Trophoblast cell (in vitro differentiated cells and primary cell): ENCODE results near the gene EPHB2.

ENCODE experiments used
- DNase-seq, 2 donors: peaks; one replicate each; pipeline ENCODE4 v3.0.0-alpha.2; 2016
- H2AFZ ChIP-seq: 2 replicates; pipeline ENCODE4 v1.6.1; 2013; ENCODE audit warnings: low read length, moderate library complexity, mild to moderate bottlenecking; ENCODE audit not compliant: insufficient read depth, poor library complexity
- H2AK5ac ChIP-seq: 2 replicates; pipeline ENCODE4 v1.6.1; 2013; ENCODE audit warnings: mild to moderate bottlenecking, low read length
- H2BK120ac ChIP-seq: 2 replicates; pipeline ENCODE4 v1.6.1; 2013; ENCODE audit warnings: low read length, mild to moderate bottlenecking, moderate library complexity; ENCODE audit not compliant: insufficient read depth, poor library complexity
- H2BK12ac ChIP-seq: 2 replicates; pipeline ENCODE4 v1.6.1; 2013; ENCODE audit warnings: mild to moderate bottlenecking, low read length, moderate library complexity
- H2BK5ac ChIP-seq: 2 replicates; pipeline ENCODE4 v1.6.1; 2013; ENCODE audit warnings: low read length, low read depth, moderate library complexity, mild to moderate bottlenecking; ENCODE audit not compliant: poor library complexity
- H3K14ac ChIP-seq: 2 replicates; pipeline ENCODE4 v1.6.1; 2013; ENCODE audit warnings: mild to moderate bottlenecking, low read length
- H3K18ac ChIP-seq: 2 replicates; pipeline ENCODE4 v1.6.1; 2013; ENCODE audit warnings: mild to moderate bottlenecking, low read length
- H3K23ac ChIP-seq: 2 replicates; pipeline ENCODE4 v1.6.1; 2013; ENCODE audit warnings: low read length
- H3K27ac ChIP-seq: 2 replicates; pipeline ENCODE4 v1.5.1; 2013; ENCODE audit warnings: low read depth, mild to moderate bottlenecking, inconsistent platforms, low read length, moderate library complexity
- H3K27me3 ChIP-seq: 2 replicates; pipeline ENCODE4 v1.6.1; 2013; ENCODE audit warnings: inconsistent platforms, mild to moderate bottlenecking, low read length, moderate library complexity; ENCODE audit not compliant: insufficient read depth
- H3K36me3 ChIP-seq, 2 experiments: 1 replicate in 1 of 2; 2 replicates in 1 of 2; pipeline ENCODE4 v1.6.1; 2013; ENCODE audit warnings: low read length in 2 of 2, mild to moderate bottlenecking in 2 of 2, moderate library complexity in 1 of 2; ENCODE audit not compliant: insufficient read depth in 2 of 2, control insufficient read depth in 1 of 2
- H3K4ac ChIP-seq: 2 replicates; pipeline ENCODE4 v1.6.1; 2013; ENCODE audit warnings: low read depth, mild to moderate bottlenecking, low read length, moderate library complexity
- H3K4me1 ChIP-seq, 2 experiments: 1 replicate in 1 of 2; 2 replicates in 1 of 2; pipeline ENCODE4 v1.6.1; 2013; ENCODE audit warnings: low read length in 2 of 2, mild to moderate bottlenecking in 2 of 2, moderate library complexity in 1 of 2; ENCODE audit not compliant: insufficient read depth in 2 of 2, control insufficient read depth in 1 of 2
- H3K4me2 ChIP-seq: 2 replicates; pipeline ENCODE4 v1.6.1; 2013; ENCODE audit warnings: inconsistent platforms, mild to moderate bottlenecking, low read length, moderate library complexity
- H3K4me3 ChIP-seq: 2 replicates; pipeline ENCODE4 v1.5.1; 2013; ENCODE audit warnings: mild to moderate bottlenecking, low read depth, low read length, inconsistent platforms
- H3K79me1 ChIP-seq: one replicate; pipeline ENCODE4 v1.6.1; 2013; ENCODE audit warnings: low read length
- H3K79me2 ChIP-seq: 2 replicates; pipeline ENCODE4 v1.6.1; 2013; ENCODE audit warnings: low read length, mild to moderate bottlenecking; ENCODE audit not compliant: control insufficient read depth, insufficient read depth, poor library complexity
- H3K9ac ChIP-seq: 2 replicates; pipeline ENCODE4 v1.6.1; 2013; ENCODE audit warnings: mild to moderate bottlenecking, low read length
- H3K9me3 ChIP-seq: 2 replicates; pipeline ENCODE4 v1.6.1; 2013; ENCODE audit warnings: low read depth, mild to moderate bottlenecking, control low read depth, inconsistent platforms, low read length; ENCODE audit not compliant: insufficient read depth
- H4K12ac ChIP-seq: 2 replicates; pipeline ENCODE4 v1.6.1; 2013; ENCODE audit warnings: low read depth, mild to moderate bottlenecking, low read length, moderate library complexity
- H4K8ac ChIP-seq: 2 replicates; pipeline ENCODE4 v1.6.1; 2013; ENCODE audit warnings: low read depth, mild to moderate bottlenecking, low read length, moderate library complexity
- H4K91ac ChIP-seq: one replicate; pipeline ENCODE4 v1.6.1; 2013; ENCODE audit warnings: low read depth, mild to moderate bottlenecking, low read length, moderate library complexity
- WGBS: extraction: QIAGEN DNeasy Blood & Tissue Kit; methylation state at CpG from one replicate; pipeline ENCODE4 v1.1.7; 2013; ENCODE audit warnings: missing lambda C conversion rate; ENCODE audit not compliant: insufficient read length, insufficient coverage; ENCODE audit errors: extremely low coverage; 5-methylcytosine and 5-hydroxymethylcytosine counted together

EPHB2 gene

DNA sequence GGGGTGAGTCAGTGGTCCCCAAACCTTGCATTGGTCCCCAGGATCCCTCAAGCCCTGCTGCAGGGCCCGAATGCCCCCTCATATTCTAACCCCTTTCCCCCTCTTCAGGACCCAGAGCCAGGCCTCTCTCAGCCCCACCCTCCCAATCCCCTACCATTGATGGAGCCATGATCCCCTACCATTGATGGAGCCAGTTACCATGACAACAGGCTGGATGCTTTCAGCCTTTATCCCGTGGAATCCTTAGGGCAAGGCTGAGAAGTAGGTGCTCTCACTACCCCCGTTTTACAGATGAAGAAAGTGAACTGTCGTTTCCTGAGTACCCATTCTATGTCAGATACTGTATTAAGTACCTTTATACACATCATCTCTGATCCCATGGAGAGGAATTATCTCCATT is 70.8 kb downstream of the EPHB2 start:
- H3K4ac ChIP-seq: no peak overlapping the region
- H3K14ac ChIP-seq: no peak overlapping the region
- H3K9ac ChIP-seq: no peak overlapping the region
- no peaks in the 10 kb centered on the region for H3K36me3 ChIP-seq
- no peak overlapping the region for H2BK5ac ChIP-seq
- H2AK5ac ChIP-seq: no peak overlapping the region
- no CpG with 5 or more reads among the region's 4 CpGs for WGBS
- H3K18ac ChIP-seq: no peak overlapping the region
- no peaks in the 10 kb centered on the region for H3K27me3 ChIP-seq
- no peak overlapping the region for H3K23ac ChIP-seq
- H4K8ac ChIP-seq: no peak overlapping the region
- DNase-seq: no peak
- H3K4me2 ChIP-seq: no peak overlapping the region
- no peak overlapping the region for H2AFZ ChIP-seq
- no peaks in the 10 kb centered on the region for H3K4me1 ChIP-seq
- H4K91ac ChIP-seq: no peak overlapping the region
- H3K27ac ChIP-seq: no peak overlapping the region
- no peaks in the 10 kb centered on the region for H3K79me1 ChIP-seq
- H3K9me3 ChIP-seq: no peaks in the 10 kb centered on the region
- H2BK12ac ChIP-seq: no peak overlapping the region
- no peak overlapping the region for H2BK120ac ChIP-seq
- H4K12ac ChIP-seq: no peak overlapping the region
- H3K79me2 ChIP-seq: no peaks in the 10 kb centered on the region
- no peak overlapping the region for H3K4me3 ChIP-seq

GRCh38 chr1:22782406-22782805 is 71.8 kb downstream of the EPHB2 start:
- H3K4me1 ChIP-seq: peaks cover 0 to 3% of the 10 kb centered on the region in 2 experiments
- H3K9me3 ChIP-seq: no peaks in the 10 kb centered on the region
- no peaks in the 10 kb centered on the region for H3K36me3 ChIP-seq
- no peak overlapping the region for H3K23ac ChIP-seq
- no peak overlapping the region for H4K91ac ChIP-seq
- H4K12ac ChIP-seq: no peak overlapping the region
- H3K9ac ChIP-seq: no peak overlapping the region
- H3K79me1 ChIP-seq: no peaks in the 10 kb centered on the region
- no peak overlapping the region for H4K8ac ChIP-seq
- H3K79me2 ChIP-seq: no peaks in the 10 kb centered on the region
- H2BK120ac ChIP-seq: no peak overlapping the region
- H3K27ac ChIP-seq: no peak overlapping the region
- no peak overlapping the region for H2BK12ac ChIP-seq
- H2AK5ac ChIP-seq: no peak overlapping the region
- H2BK5ac ChIP-seq: no peak overlapping the region
- no peak overlapping the region for H3K18ac ChIP-seq
- H3K27me3 ChIP-seq: no peaks in the 10 kb centered on the region
- WGBS: no CpG with 5 or more reads among the region's 8 CpGs
- H2AFZ ChIP-seq: no peak overlapping the region
- no peak overlapping the region for H3K4me3 ChIP-seq
- H3K14ac ChIP-seq: no peak overlapping the region
- H3K4ac ChIP-seq: no peak overlapping the region
- H3K4me2 ChIP-seq: no peak overlapping the region
- no peak for DNase-seq

- no peak overlapping the region for H4K91ac ChIP-seq
- H3K79me1 ChIP-seq: peaks cover 2% of the 10 kb centered on the region
- no CpG with 5 or more reads among the region's 19 CpGs for WGBS
- no peak overlapping the region for H3K9ac ChIP-seq
- H2BK12ac ChIP-seq: no peak overlapping the region
- H4K12ac ChIP-seq: no peak overlapping the region
- H3K4me2 ChIP-seq: no peak overlapping the region
- no peak overlapping the region for H3K4me3 ChIP-seq
- no peak overlapping the region for H2BK5ac ChIP-seq
- no peak overlapping the region for H4K8ac ChIP-seq
- H3K23ac ChIP-seq: no peak overlapping the region
- H2BK120ac ChIP-seq: no peak overlapping the region
- no peaks in the 10 kb centered on the region for H3K9me3 ChIP-seq
- H3K27ac ChIP-seq: no peak overlapping the region
- no peaks in the 10 kb centered on the region for H3K36me3 ChIP-seq
- peaks cover 9 to 12% of the 10 kb centered on the region in 2 experiments for H3K4me1 ChIP-seq
- H2AK5ac ChIP-seq: no peak overlapping the region
- no peak for DNase-seq
- H3K27me3 ChIP-seq: no peaks in the 10 kb centered on the region
- H3K14ac ChIP-seq: no peak overlapping the region
- no peak overlapping the region for H2AFZ ChIP-seq
- H3K18ac ChIP-seq: no peak overlapping the region
- no peak overlapping the region for H3K4ac ChIP-seq
- no peaks in the 10 kb centered on the region for H3K79me2 ChIP-seq
Measured at GRCh38 chr1:22784317-22784716, 73.7 kb downstream of the EPHB2 start.

- H2AFZ ChIP-seq: no peak overlapping the region
- no peak overlapping the region for H2AK5ac ChIP-seq
- no peak overlapping the region for H2BK12ac ChIP-seq
- H3K9ac ChIP-seq: no peak overlapping the region
- H3K4ac ChIP-seq: no peak overlapping the region
- peaks cover 11 to 16% of the 10 kb centered on the region in 2 experiments for H3K4me1 ChIP-seq
- no peak overlapping the region for H4K8ac ChIP-seq
- H3K4me3 ChIP-seq: no peak overlapping the region
- H3K27me3 ChIP-seq: no peaks in the 10 kb centered on the region
- H4K12ac ChIP-seq: no peak overlapping the region
- WGBS: no CpG with 5 or more reads among the region's 27 CpGs
- no peaks in the 10 kb centered on the region for H3K79me2 ChIP-seq
- no peak for DNase-seq
- H2BK120ac ChIP-seq: no peak overlapping the region
- no peak overlapping the region for H3K27ac ChIP-seq
- H2BK5ac ChIP-seq: no peak overlapping the region
- no peaks in the 10 kb centered on the region for H3K36me3 ChIP-seq
- no peak overlapping the region for H3K18ac ChIP-seq
- no peak overlapping the region for H3K4me2 ChIP-seq
- H3K9me3 ChIP-seq: no peaks in the 10 kb centered on the region
- no peak overlapping the region for H3K23ac ChIP-seq
- no peak overlapping the region for H3K14ac ChIP-seq
- H4K91ac ChIP-seq: no peak overlapping the region
- peaks cover 4% of the 10 kb centered on the region for H3K79me1 ChIP-seq
Measured at GRCh38 chr1:22784737-22785136, 74.1 kb downstream of the EPHB2 start.
